GM21423 (cell line): Measurements from ENCODE around the gene PIP4K2B.
"Not testable (repeated sequence)": the region's sequence is repeated elsewhere in the genome, so short reads cannot be mapped to it uniquely, and the experiment has no call there.

Experiments
- ATAC-seq: cut with Tn5 transposase; IDR thresholded peaks from one replicate; pipeline ENCODE4 v1.9.1; 2021; ENCODE audit warnings: mild to moderate bottlenecking, moderate library complexity; ENCODE audit not compliant: unreplicated experiment

The PIP4K2B gene

DNA sequence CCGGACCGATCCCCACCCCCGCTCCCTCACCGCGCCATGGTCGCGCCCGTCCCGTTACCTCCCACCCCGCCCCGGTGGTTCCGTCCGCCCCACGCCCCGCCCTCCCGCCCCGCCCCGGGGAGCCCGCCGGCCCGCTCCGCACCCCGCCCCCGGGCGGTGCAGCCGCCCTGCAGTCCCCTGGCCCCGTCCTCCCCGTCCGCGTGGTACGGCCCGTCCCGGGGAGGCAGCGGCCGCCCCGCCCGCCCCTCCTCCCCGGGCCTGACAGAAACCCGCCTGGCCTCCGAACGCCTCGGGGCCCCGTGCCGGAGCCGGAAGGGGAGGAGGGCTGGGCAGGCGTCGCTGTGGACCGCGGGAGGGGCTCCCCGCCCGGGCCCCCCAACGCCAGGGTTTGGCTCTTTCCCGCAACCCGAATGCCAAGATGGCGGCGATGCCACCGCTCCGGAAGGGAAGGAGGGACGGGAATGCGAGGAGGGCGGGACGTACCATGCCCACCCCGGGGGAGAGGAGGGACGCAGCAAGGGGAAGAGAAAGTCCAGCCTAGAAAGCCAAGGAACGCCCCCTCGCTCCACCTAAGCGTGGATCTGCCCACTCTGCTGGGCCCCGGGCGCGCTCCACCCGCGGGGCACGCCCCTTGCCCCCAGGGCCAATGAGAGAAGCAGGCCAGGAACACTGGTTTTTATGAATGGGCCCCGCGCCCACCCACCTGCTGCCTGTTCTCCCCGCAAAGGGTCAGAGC lies at the start of gene PIP4K2B:
PIP4K2B (minus strand) TSS at position 56 of the 736 bp plus-strand sequence. CDS start 132 bp downstream, outside the sequence.
- ATAC-seq = peak; percentile 69

DNA sequence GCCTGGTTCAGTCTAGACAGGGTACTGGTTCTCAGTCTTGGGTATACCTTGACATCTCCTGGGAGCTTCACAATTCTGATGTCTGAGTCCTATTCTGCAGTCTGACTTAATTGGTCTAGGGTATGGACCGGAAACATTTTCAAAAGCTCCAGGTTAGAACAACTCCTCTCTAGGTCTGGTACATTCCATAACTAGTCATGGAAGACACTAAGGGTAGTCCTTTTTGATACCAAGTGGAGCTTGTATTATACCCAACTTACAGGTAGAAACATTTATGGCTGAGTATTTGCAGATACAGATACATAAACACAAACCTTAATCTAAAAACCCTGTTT lies 49.2 kb upstream of the PIP4K2B start:
- ATAC-seq = no peak

DNA sequence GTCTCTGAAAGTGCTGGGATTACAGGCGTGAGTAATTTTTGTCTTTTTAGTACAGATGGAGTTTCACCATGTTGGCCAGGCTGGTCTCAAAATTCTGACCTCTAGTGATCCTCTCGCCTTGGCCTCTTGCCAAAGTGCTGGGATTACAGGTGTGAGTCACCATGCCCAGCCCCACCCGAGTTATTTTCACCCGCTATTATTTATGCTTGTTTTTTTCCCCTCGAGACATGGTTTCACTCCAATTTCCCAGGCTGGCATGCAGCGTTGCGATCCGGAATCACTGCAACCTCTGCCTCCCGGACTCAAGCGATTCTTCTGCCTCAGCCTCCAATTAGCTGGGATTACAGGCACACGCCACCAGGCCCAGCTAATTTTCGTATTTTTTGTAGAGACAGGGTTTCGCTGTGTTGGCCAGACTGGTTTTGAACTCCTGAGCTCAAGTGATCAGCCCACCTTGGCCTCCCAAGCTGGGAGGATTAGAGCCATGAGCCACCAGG lies 45.0 kb upstream of the PIP4K2B start:
- no peak for ATAC-seq

DNA sequence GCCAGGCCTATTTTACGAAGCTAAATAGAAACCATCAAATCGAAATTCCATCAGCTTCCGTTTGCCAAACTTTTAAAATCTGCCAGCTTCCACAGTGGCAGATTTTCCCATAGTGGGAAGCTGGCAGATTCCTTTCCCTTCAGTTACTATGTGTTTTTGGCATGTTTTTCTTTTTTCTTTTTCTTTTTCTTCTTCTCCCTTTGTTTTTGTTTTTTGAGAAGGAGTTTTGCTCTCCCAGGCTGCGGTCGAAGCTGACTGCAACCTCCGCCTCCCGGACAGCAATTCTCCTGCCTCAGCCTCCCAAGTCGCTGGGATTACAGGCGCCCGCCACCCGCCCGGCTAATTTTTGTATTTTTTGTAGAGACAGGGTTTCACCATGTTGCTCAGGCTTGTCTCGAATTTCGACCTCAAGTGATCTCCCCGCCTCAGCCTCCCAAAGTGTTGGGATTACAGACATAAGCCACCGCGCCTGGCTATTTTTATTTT lies 26.4 kb upstream of the PIP4K2B start:
- no peak for ATAC-seq

DNA sequence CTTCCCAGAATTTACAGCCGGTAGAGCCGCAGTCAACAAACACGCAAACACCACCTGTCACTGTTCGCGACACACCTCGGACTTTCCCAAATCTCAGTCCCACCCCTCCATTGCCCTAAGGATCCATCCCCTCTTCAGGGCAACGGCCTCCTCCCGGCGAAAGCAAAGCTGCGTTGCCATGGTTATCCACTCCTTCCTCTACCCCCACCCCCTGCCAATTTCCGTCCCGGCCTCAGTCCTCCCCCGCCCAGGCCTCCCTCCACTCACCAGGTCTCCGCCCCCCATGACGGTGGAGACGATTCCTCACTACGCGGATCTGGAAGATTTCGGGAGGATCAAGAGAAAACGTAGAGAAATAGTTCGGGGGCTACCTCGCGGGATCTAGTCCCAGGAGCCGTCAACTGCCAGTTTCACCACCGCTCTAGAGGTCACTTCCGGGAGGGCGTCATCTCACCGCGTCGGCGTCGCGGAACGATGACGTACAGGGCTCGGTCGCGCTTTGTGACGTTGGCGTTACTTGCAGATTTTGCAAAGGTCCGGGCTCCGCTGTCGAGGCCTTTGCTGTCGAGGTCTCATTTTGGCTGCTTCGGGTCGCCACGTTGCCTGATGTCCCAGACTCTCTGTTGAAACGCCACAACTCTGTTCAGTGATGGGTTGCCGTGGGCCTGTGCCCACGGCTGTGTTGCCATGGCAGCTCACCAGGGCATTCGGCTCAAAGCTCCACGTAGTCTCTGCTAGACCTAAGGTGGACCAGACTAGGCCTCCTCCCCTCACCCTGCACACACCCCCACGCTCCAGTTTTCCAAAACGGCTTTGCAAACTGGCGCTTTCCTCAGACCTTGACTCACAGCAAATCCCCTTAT lies 25.8 kb upstream of the PIP4K2B start, which contains the start of gene CWC25:
CWC25 (minus strand) TSS at position 423 of the 863 bp plus-strand sequence; CDS start at position 285, 138 bp downstream.
- peak; percentile 87 for ATAC-seq

DNA sequence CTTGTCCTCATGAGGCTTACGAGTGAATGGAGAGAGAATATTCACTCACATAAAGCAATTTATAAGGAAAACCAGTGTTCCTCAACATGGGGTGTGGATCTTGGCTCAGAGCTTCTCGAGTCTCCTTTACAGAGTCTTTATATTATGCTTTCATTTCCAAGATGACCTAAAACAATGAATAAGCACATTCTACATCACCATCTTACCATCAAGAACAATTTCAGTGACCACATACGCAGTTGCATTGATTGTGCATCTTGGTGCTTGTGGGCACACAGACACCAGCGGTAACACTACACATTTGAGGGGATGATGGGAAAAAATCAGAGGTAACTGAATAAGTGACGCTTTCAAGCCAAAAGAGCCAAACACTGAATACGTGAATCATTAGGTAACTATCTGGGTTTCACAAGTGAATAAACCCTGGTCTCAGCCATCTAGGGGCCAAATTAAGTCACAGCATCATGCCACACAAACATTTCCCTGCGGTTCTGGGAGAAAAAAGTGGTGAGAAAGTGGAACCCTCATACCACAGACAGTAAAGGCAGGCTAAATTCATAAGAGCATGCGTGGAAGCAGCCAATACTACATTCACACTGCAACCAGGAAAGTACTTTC lies 16.3 kb upstream of the PIP4K2B start:
- no peak for ATAC-seq

DNA sequence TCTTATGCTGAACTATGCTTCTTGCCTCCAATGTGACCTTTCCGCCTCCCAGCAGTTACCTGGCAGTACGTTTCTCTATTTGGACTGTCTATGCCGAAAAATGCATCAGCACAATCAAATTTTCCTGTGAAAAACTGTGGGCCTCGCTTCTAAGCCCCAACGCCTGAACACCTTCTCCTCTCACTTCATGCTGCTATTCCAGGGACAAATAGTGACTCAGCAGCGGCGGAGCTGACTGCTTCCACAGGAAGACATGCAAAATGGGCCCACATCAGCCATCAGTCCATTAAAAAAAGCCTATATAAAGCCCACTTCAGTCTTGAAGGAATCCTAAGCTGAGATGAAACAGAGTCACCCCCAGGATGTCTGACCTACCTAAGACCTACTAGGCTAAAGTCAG lies 10.5 kb upstream of the PIP4K2B start:
- ATAC-seq = no peak

DNA sequence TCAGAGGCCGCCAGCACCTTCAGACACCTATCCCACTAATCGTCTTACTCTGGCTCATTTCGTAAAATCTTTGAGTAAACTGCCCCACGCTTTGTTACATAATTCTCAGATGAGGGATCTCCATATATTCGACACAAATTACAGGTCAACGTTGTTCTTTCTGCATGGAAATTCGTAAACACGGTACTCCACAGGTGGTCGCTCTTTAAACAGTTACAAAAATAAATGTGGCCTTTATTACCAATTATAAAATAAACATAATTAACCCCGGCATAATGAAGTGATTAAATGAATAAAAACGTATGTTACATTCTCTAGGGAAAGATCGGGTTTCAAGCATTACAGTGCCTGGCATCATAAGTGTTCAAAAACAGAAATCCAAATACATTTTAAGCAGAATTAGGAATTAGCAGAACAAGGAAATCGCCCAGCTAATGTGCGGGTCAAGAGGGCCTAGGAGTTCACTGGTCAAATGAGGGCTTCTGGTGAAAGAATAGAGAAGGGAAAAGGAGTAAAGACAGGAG lies 943 bp upstream of the PIP4K2B start:
- no peak for ATAC-seq

DNA sequence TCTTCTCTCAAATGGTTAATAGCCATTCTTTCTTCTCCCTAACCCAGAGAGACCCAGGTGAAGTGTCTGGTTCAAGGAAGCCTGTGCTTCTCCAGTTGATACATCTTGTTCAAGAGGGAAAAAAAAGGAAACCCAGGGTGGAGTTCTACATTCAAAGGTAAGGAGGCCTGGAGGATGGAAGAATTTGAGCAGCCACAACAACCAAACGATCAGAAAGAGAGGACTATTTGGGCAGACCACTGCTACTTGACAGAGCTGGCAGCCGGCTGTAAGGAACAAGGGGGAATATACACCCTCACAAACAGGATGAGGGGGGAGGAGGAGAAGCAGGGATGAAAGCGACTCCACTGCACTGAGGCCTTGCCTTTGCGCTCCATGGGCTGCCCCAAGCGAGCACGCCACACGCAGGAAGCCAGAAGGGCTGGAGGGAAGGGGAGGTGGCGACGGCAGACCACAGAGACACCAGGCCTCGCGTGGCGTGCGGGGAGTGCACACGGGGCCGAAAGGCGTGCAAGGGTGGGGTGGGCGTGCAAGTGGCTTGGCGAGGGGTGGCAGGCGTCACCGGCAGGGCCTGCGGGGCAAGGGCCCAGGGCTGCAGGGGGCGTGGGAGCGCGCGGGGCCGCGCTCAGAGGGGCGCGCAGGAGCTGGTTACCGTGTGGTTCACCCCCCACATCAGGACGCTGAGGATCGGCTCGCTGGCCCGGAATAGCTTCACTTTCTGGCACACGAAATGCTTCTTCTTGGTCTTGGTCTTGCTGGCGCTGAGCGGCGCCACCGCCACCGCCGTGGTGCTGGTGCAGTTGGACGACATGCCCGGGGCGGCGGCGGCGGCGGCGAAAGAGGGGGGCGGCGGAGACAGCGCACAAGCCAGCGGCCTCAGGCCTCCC lies 499 bp downstream of the PIP4K2B start:
- ATAC-seq = peak; percentile 21

DNA sequence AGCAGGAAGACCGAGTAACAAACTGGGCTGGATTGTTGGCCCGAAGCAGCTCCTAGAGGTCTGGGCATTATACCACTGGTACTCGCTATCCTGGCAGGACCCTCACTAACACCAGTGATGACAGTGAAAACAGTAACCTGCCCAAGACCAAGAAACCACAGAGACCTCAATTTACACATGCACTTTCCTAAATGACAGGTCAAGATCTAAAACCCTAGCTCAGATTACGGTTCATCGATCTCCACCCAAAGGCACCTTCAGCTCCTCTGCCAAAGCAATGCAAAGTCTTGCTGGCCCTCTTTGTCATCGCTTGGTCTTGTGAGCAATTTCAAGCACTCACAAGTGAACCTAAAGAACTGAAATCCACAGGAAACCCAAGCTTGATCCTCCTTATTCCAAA lies 1.5 kb downstream of the PIP4K2B start:
- ATAC-seq = no peak

DNA sequence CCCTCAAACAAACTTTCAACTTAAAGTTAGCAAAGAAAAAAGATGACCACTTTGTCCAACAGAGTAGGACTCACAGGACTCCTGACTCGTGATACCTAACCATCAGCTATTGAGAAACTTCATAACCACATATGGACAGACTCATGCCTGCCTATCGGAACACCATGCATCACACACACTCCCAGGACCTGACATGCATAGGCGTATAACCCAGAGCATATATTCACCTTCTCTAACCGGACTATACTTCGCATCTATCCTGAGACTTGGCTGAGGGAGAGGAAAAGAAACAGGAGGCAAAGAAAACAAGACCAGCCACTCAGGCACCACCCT lies 2.2 kb downstream of the PIP4K2B start:
- ATAC-seq = no peak

DNA sequence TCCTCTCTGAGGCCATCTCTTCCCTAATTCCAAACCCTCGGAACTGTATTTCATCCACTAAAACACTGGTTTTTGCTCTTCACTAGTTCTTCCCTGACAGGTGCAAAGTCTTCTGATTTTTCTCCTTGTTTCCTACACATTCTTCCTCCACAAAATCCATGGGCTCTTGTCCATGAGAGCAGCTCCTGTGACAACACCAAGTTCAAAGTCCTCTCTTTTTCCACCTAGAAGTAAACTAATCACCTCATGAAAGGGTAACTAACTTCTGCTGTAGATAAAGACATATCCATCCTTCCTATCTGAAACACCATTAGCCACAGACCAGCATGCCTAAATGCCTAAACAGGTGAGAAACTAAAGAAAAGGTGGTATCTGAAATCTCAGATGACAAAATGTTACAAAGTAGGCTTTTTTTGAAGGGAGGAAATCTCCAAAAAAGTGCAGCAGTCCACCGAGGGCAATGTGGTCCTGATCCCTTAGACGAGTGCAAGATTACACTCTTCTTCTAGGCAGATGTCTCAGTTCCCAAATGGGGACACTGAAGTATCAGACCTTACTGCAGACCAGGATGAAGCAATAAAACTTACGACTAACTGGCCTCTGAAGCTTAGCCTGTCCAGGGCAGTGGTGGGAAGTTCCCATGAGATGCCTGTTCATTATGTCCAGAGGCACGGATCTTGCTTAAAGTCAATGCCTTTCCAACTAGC lies 2.8 kb downstream of the PIP4K2B start:
- no peak for ATAC-seq

DNA sequence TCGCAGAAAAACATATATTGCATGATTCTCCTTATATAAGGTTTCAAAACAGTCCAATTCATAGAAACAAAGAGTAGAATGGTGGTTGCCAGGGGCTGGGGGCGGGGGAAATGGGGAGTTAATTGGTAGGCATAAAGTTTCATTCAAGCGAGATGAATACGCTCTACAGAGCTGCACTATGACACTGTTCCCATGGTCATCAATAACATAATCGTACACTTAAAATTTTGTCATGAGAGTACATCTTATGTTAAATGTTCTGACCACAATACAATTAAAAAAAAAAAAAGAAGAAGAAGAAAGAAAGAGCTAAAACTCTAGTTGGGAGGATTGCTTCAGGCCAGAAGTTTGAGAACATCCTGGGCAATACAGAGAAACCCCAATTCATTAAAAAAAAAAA lies 5.1 kb downstream of the PIP4K2B start:
- ATAC-seq = no peak

DNA sequence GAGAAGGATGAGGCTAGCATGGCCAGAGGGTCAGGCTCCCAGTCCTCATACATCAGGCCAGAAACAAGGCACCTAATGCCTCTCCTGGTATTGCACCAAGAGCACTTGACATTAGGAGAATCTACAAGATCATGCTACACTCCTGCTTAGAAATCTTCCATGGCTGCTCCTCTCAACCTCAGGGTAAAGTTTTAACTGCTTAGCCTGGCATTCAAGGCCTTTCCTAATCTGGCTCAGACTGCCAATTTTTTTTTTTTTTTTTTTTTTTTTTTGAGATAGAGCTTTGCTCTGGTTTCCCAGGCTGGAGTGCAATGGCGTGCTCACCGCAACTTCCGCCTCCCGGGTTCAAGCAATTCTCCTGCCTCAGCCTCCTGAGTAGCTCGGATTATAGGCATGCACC lies 8.2 kb downstream of the PIP4K2B start:
- no peak for ATAC-seq

DNA sequence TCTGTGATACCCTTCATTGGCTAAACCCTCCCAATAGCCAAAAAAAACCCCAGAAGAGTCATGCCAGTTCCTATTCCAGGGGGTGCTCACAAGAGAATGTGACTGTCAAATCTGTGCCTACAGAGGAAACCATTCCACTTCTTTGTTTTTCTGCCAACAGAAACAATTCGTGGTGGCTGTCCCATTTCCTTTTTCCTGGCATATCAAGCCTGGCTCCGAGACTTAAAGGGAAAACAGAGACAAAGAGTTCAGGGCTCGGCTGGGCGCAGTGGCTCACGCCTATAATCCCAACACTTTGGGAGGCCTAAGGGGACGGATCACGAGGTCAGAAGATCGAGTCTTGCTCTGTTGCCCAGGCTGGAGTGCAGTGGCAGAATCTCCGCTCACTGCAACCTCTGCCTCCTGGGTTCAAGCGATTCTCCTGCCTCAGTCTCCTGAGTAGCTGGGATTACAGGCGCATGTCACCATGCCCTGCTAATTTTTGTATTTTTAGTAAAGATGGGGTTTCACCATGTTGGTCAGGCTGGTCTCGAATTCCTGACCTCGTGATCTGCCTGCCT lies 9.1 kb downstream of the PIP4K2B start:
- ATAC-seq = not testable (repeated sequence)

DNA sequence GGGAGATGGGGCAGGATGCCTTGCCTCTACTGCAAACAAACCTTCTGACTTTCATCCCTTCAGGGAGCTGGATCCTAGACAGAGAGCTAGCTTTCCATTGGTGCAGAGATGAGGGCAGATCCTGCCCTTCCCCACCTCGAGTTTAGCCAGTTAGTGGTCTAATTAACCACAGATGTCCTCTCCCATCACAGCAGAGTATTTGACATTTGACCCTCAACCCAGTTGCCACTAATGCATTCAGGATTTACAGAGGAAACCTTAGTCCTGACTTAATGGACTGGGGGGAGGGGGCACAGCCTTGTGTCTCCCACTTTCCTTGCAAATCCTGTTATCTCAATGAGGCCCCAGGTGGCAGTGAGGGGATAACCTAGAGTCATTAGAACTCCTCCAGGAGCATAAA lies 10.2 kb downstream of the PIP4K2B start:
- no peak for ATAC-seq

DNA sequence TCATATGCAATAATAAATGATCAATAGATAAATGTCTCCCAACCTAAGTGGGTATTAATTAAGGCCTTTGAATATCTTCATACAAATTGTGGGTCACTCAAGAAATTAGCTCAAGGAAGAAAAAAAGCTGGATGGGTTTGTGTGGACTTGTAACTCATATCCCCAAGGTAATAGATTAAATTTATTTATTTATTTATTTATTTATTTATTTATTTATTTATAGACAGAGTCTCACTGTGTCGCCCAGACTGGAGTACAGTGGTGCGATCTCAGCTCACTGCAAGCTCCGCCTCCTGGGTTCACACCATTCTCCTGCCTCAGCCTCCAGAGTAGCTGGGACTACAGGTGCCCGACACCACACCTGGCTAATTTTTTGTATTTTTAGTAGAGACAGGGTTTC lies 11.4 kb downstream of the PIP4K2B start:
- ATAC-seq = not testable (repeated sequence)

DNA sequence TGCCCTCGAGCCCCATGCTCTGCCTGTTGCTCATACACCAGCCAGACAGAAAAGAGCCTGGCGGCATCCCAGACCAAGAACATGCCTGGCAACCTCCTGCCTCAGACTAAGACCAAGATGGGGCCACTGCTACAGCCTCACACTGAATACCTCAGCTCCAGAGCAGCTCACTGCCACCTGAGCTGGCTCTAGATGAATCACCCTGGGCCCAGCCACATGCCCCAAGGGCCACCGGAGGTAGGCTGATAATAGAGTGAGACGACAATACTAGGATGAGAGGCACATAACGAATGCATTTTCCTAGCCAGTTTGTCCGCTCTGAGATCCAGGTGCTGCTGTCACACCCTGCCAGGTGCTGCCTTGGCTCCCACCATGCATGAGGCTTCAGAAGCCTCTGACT lies 13.0 kb downstream of the PIP4K2B start:
- ATAC-seq = no peak

DNA sequence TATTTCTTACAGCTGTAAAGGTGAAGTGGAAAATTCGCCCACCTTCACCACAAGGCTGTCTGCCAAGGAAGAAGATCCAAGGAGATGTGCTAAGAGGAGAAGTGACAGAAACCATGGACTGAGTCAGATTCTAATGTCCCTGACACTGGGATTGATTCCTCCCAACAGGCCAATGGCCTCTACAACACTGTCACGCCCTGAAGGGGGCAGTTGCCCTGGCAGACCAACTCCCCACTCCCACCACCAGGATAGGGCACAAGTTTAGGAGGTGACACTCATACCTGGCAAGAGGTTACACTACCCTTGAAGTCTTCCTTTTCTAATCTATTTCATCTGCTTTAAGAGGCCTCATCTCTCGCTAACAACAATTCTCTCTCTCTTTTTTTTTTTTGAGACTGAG lies 16.1 kb downstream of the PIP4K2B start:
- ATAC-seq = no peak
